NCI-H2196 (cell line): ENCODE results near the gene CDK11B.
"Not testable (repeated sequence)": the region's sequence is repeated elsewhere in the genome, so short reads cannot be mapped to it uniquely, and the experiment has no call there.

Source experiments
- DNase-seq: peaks from one replicate; lab custom pipeline; 2025; ENCODE audit not compliant: unreplicated experiment; lab: John Stamatoyannopoulos, UW

Gene CDK11B

GRCh38 chr1:1662830-1663560 is 4.2 kb upstream of the CDK11B start:
- not testable (repeated sequence) for DNase-seq

- DNase-seq: not testable (repeated sequence)
Measured at GRCh38 chr1:1662392-1662791, 3.6 kb upstream of the CDK11B start.

GRCh38 chr1:1648265-1648664 is 10.5 kb downstream of the CDK11B start:
- not testable (repeated sequence) for DNase-seq

GRCh38 chr1:1647567-1648241 is 11.1 kb downstream of the CDK11B start:
- DNase-seq: not testable (repeated sequence)

GRCh38 chr1:1646326-1646725 is 12.5 kb downstream of the CDK11B start:
- not testable (repeated sequence) for DNase-seq

- not testable (repeated sequence) for DNase-seq
Measured at GRCh38 chr1:1640711-1641461, 17.9 kb downstream of the CDK11B start.

GRCh38 chr1:1640081-1640480 is 18.7 kb downstream of the CDK11B start:
- not testable (repeated sequence) for DNase-seq

GRCh38 chr1:1639368-1639767 is 19.4 kb downstream of the CDK11B start:
- not testable (repeated sequence) for DNase-seq

GRCh38 chr1:1638528-1638927 is 20.3 kb downstream of the CDK11B start:
- peak; percentile 32 for DNase-seq

- not testable (repeated sequence) for DNase-seq
Measured at GRCh38 chr1:1637479-1637875, 21.3 kb downstream of the CDK11B start.

- DNase-seq: not testable (repeated sequence)
Measured at GRCh38 chr1:1636621-1637478, 22.0 kb downstream of the CDK11B start.

- DNase-seq: not testable (repeated sequence)
Measured at GRCh38 chr1:1634613-1635012, 24.2 kb downstream of the CDK11B start.

- DNase-seq: not testable (repeated sequence)
Measured at GRCh38 chr1:1633409-1633808, 25.4 kb downstream of the CDK11B start.

GRCh38 chr1:1631782-1632420 is 26.9 kb downstream of the CDK11B start, which contains the start of gene MMP23B:
Gene MMP23B, plus strand, starts transcription at chr1:1632173. Its CDS starts 46 bp downstream, at chr1:1632219.
- DNase-seq: no peak

GRCh38 chr1:1630965-1631781 is 27.6 kb downstream of the CDK11B start:
- DNase-seq: peak; percentile 67

- DNase-seq: peak; percentile 92
Measured at GRCh38 chr1:1630191-1630964, 28.4 kb downstream of the CDK11B start.

- no peak for DNase-seq
Measured at GRCh38 chr1:1629430-1630190, 29.2 kb downstream of the CDK11B start.
